GM12878 (cell line): ENCODE results near the gene SLC12A3. TPM values are rescaled to one million over a fixed set of nuclear protein-coding genes. Genes with fewer than 3 reads are reported as not detected.
A peak's percentile ranks its signal among the peaks of the same experiment; 100 is the strongest.

Experiments used
- CREM ChIP-seq: IDR thresholded peaks from 2 replicates; pipeline ENCODE4 v1.6.1; 2014; ENCODE audit warnings: antibody characterized with exemption, low read depth
- EED ChIP-seq: sonication (generic); IDR thresholded peaks from 2 replicates; pipeline ENCODE4 v1.6.1; 2016; ENCODE audit warnings: antibody characterized with exemption, low read depth
- ELK1 ChIP-seq: IDR thresholded peaks from 2 replicates; pipeline ENCODE4 v1.6.1; 2012; ENCODE audit warnings: low read depth, low read length, improper control_type of control experiment
- HDAC2 ChIP-seq: fragments of 200-600 bp; sonication (generic); IDR thresholded peaks from 2 replicates; pipeline ENCODE4 v1.6.1; 2017
- HSF1 ChIP-seq: fragments of 150-350 bp; IDR thresholded peaks from 2 replicates; pipeline ENCODE4 v1.6.1; 2014; ENCODE audit warnings: mild to moderate bottlenecking, low read depth, low read length
- IKZF2 ChIP-seq, 2 experiments: fragments of 450-650 bp; IDR thresholded peaks; 2 replicates each; pipeline ENCODE4 v1.6.1; 2017; ENCODE audit warnings: mild to moderate bottlenecking in 2 of 2, moderate library complexity in 2 of 2
- JUNB ChIP-seq: IDR thresholded peaks from 2 replicates; pipeline ENCODE4 v1.6.1; 2016; ENCODE audit warnings: antibody characterized with exemption, mild to moderate bottlenecking
- NR2C1 ChIP-seq: fragments of 450-650 bp; IDR thresholded peaks from 2 replicates; pipeline ENCODE4 v1.6.1; 2017; ENCODE audit warnings: antibody characterized with exemption, mild to moderate bottlenecking, moderate library complexity
- RFX5 ChIP-seq: IDR thresholded peaks from 2 replicates; pipeline ENCODE4 v1.6.1; 2011; ENCODE audit warnings: low read depth, low read length, improper control_type of control experiment
- STAT3 ChIP-seq: IDR thresholded peaks from 2 replicates; pipeline ENCODE4 v1.6.1; 2011; ENCODE audit warnings: low read depth, low read length, improper control_type of control experiment
- TAF1 ChIP-seq: IDR thresholded peaks from 2 replicates; pipeline ENCODE4 v1.6.1; 2011; ENCODE audit warnings: mild to moderate bottlenecking, low read depth, low read length, borderline replicate concordance
- polyA plus RNA-seq, 11 experiments: library from polyadenylated mRNA; depleted of rRNA in 4 of 11; unstranded in 6 of 11; stranded (reverse) in 5 of 11; fragments of >200 nt; fragmentation: Nextera tagmentation in 4 of 11; fragmentation: Illumina TruSeq in 1 of 11; extraction: Ambion mirVana in 4 of 11; extraction: Trizol in 1 of 11; gene quantifications; 1 replicate in 1 of 11; 2 replicates in 10 of 11; pipeline versions ENCODE4 v1.2.1 to v1.2.3, GENCODE V29; 2011 to 2016; ENCODE audit warnings: inconsistent platforms in 2 of 11, missing spikeins in 2 of 11, low read depth in 1 of 11
- total RNA-seq, 4 experiments: library from RNA; depleted of rRNA in 3 of 4; stranded (reverse); fragments of >200 nt in 3 of 4; fragmentation: Illumina TruSeq in 1 of 4; extraction: Trizol in 1 of 4; gene quantifications; 2 replicates each; pipeline versions ENCODE4 v1.2.1 to v1.2.3, GENCODE V29; 2013 to 2021

The SLC12A3 gene
- total and polyA plus RNA-seq, 10 of the 15 experiments (the other 5 are each of a cell fraction or from before 2014, with no cell fraction given): 0.05 to 6.3 (median 3.1) TPM

- TF ChIP-seq STAT3 (no peak), TAF1 (0 out of 2 replicates have a peak, but pooled peaks have one; percentile 19), HDAC2 (no peak), JUNB (no peak), HSF1 (no peak), ELK1 (no peak), CREM (0 out of 2 replicates have a peak, but pooled peaks have one; percentile 12), NR2C1 (no peak), RFX5 (no peak), IKZF2 (IDR thresholded peaks at IDR 0.05) (0 out of 4 replicates have a peak, but pooled peaks of 1 of the 2 experiments have one; percentile 13), EED (peak; percentile 48)
Measured at GRCh38 chr16:56869513-56870275, 4.7 kb downstream of the SLC12A3 start (continued).
